GM12864 (cell line): ENCODE measurements around the gene AOPEP.

ENCODE experiments used
- DNase-seq: peaks from one replicate; pipeline ENCODE4 v3.0.0-alpha.2; 2011; ENCODE audit warnings: low read depth
- H3K4me3 ChIP-seq: 2 replicates; pipeline ENCODE4 v1.5.1; 2011; ENCODE audit warnings: mild to moderate bottlenecking, low read depth, low read length, control low read depth
- CTCF ChIP-seq: IDR thresholded peaks from 2 replicates; pipeline ENCODE4 v1.5.1; 2011; ENCODE audit warnings: low read depth, mild to moderate bottlenecking, moderate library complexity, low read length, control low read depth, inconsistent platforms; ENCODE audit errors: missing control alignments

Gene AOPEP

GRCh38 chr9:94950040-94950578 is 223.6 kb downstream of the AOPEP start:
- H3K4me3 ChIP-seq: no peak overlapping the region
- DNase-seq: no peak
- TF ChIP-seq CTCF: no peak

- H3K4me3 ChIP-seq: no peak overlapping the region
- DNase-seq: no peak
- TF ChIP-seq CTCF: no peak
These were observed 224.3 kb downstream of the AOPEP start for GRCh38 chr9:94950579-94951323.

- DNase-seq: no peak
- TF ChIP-seq CTCF: no peak
- H3K4me3 ChIP-seq: no peak overlapping the region
These were observed 225.0 kb downstream of the AOPEP start for GRCh38 chr9:94951324-94952135.

GRCh38 chr9:94952565-94953373 is 226.3 kb downstream of the AOPEP start:
- no peak overlapping the region for H3K4me3 ChIP-seq
- no peak for TF ChIP-seq CTCF
- peak; percentile 21 for DNase-seq

GRCh38 chr9:94956731-94957130 is 230.2 kb downstream of the AOPEP start:
- no peak for TF ChIP-seq CTCF
- DNase-seq: no peak
- H3K4me3 ChIP-seq: no peak overlapping the region

- DNase-seq: no peak
- no peak overlapping the region for H3K4me3 ChIP-seq
- no peak for TF ChIP-seq CTCF
These were observed 234.5 kb downstream of the AOPEP start for GRCh38 chr9:94960964-94961363.
